ENCODE results near the gene MAPK1.

MAPK1 gene

DNA sequence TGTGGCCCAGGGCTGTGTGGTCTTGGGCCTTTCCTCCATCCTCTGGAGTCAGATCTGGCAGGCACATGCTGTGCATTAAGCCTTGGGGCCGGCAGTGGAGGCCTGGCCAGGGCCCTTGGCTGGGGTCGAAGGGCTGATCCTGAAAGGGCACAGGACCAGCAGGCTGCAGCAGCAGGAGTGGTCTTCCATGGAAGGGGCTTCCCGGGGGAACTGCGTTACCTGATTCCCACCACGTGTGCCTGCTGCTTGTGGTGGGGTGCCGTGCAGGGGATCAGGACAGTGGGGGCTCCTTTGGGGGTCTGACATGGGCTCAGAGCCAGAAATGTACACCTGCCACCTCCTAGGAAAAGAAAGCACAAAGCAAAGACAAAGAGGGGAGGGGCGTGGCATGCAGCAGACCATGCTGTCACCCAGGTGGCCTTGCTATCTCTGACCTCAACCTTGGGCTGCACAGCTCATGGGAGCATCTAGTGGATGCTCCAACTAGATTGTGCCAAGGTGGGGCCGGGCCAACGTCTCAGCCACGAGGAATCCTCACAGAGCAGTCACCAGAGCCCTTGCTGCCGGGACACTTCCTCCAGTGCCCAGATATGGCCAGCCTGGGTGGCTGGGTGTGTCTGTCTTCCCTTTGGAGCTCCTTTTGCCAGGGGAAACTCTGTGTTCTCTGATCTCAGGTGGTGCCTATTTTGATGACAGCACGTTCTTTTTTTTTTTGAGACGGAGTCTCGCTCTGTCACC lies 113.9 kb downstream of the MAPK1 start:
- TF ChIP-seq ZNF629 (tag by site-specific recombination; IDR thresholded peaks at IDR 0.05): no peak
- peak; percentile 56 for TF ChIP-seq GLIS2 (tag by site-specific recombination; IDR thresholded peaks at IDR 0.05)
- TF ChIP-seq KLF9 (tag by site-specific recombination; IDR thresholded peaks at IDR 0.05; ENCODE audit: low read depth): 0 out of 2 replicates have a peak, but pooled peaks have one; percentile 37
- TF ChIP-seq GLIS1 (tag by site-specific recombination; IDR thresholded peaks at IDR 0.05): peak; percentile 68
- peaks cover 0 to 12% of the 10 kb centered on the region in 2 experiments; a peak in 1 of 3 replicates for H3K36me3 ChIP-seq (ENCODE audit: control insufficient read depth in 2 of 2, insufficient read depth in 1 of 2, low read length in 2 of 2)
- ChIA-PET CTCF (no interaction called here), POLR2A (interaction anchor here (1.6 kb wide), 1 partner anchor 17 kb away, joined by 5 read pairs; no protein-coding TSS in a partner anchor)
- no peak overlapping the region for H3K4me3 ChIP-seq (ENCODE audit: low read depth, low read length)
- no peak overlapping the region for H3K27ac ChIP-seq (ENCODE audit: extremely low read depth, low read depth, low read length)
- H3K9me3 ChIP-seq (ENCODE audit: control insufficient read depth, insufficient read depth, low read depth, low read length): no peaks in the 10 kb centered on the region
- no peaks in the 10 kb centered on the region for H3K4me1 ChIP-seq (ENCODE audit: control insufficient read depth, insufficient read depth, low read length)

DNA sequence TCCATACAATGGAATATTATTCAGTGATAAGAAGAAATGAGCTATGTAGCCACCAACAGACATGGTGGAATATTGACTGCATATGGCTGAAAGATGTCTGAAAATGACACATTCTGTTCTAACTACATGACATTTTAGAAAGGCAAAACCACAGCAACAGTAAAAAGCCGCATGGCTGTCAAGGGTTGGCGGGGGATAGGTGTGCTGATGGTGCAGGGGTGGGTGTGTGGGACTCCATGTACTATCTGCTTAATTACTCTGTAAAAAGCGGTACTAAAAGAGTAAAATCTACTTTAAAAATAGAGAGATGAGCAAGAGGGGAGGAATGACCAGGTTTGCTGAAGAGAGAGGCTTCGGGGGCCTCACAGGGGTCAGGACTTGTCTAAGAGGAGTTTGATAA lies 115.2 kb downstream of the MAPK1 start:
- ChIA-PET CTCF (interaction anchor here (0.6 kb wide), 2 partner anchors 26 to 184 kb away, joined by 3 to 6 read pairs; no protein-coding TSS in a partner anchor), POLR2A (no interaction called here)
- TF ChIP-seq ZBTB1 (tag by site-specific recombination; IDR thresholded peaks at IDR 0.05) (no peak), ZNF776 (tag by site-specific recombination; IDR thresholded peaks at IDR 0.05; ENCODE audit: borderline replicate concordance) (no peak), GLIS1 (tag by site-specific recombination; IDR thresholded peaks at IDR 0.05) (no peak), OSR2 (tag by site-specific recombination; IDR thresholded peaks at IDR 0.05) (no peak)
- TF ChIP-seq, protein P1, sequence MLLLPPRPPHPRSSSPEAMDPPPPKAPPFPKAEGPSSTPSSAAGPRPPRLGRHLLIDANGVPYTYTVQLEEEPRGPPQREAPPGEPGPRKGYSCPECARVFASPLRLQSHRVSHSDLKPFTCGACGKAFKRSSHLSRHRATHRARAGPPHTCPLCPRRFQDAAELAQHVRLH (tag by site-specific recombination; IDR thresholded peaks at IDR 0.05): no peak
- TF ChIP-seq, protein P2, sequence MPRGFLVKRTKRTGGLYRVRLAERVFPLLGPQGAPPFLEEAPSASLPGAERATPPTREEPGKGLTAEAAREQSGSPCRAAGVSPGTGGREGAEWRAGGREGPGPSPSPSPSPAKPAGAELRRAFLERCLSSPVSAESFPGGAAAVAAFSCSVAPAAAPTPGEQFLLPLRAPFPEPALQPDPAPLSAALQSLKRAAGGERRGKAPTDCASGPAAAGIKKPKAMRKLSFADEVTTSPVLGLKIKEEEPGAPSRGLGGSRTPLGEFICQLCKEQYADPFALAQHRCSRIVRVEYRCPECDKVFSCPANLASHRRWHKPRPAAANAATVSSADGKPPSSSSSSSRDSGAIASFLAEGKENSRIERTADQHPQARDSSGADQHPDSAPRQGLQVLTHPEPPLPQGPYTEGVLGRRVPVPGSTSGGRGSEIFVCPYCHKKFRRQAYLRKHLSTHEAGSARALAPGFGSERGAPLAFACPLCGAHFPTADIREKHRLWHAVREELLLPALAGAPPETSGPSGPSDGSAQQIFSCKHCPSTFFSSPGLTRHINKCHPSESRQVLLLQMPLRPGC (tag by site-specific recombination; IDR thresholded peaks at IDR 0.05): no peak
- Histone ChIP-seq H3K27ac (ENCODE audit: extremely low read depth, low read depth, low read length) (no peak overlapping the region), H3K4me3 (ENCODE audit: low read depth, low read length) (no peak overlapping the region), H3K4me1 (ENCODE audit: control insufficient read depth, insufficient read depth, low read length) (no peaks in the 10 kb centered on the region), H3K9me3 (ENCODE audit: control insufficient read depth, insufficient read depth, low read depth, low read length) (no peaks in the 10 kb centered on the region), H3K36me3 (ENCODE audit: control insufficient read depth in 2 of 2, insufficient read depth in 1 of 2, low read length in 2 of 2) (peaks cover 0 to 3% of the 10 kb centered on the region in 2 experiments; a peak in 1 of 3 replicates)

DNA sequence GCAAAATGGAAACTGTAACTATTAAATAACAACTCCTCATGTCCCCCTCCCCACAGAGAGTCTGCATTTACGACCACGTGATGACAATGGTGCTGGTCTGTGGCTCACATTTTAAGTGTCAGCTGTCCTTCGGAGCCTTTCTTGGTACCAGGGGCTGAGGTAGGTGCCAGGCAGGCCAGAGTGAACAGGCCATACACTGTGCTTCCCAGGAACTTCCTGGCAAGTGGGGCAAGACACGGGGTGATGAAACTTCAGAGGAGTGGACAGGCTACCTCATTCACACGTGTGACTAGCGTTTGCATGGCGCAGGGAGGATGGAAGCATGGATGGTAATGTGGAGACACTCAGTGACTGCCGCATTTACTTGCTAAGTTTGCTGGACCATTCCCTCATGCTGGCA lies 121.5 kb downstream of the MAPK1 start:
- CTCF ChIA-PET: no interaction called here
- POLR2A ChIA-PET: no interaction called here
- TF ChIP-seq ZNF596 (tag by site-specific recombination; IDR thresholded peaks at IDR 0.05) (no peak), ZNF521 (tag by site-specific recombination; IDR thresholded peaks at IDR 0.05) (no peak), ZXDB (tag by site-specific recombination; IDR thresholded peaks at IDR 0.05) (no peak), ZNF423 (tag by site-specific recombination; IDR thresholded peaks at IDR 0.05) (no peak), ZFP41 (tag by site-specific recombination; IDR thresholded peaks at IDR 0.05; ENCODE audit: borderline replicate concordance) (no peak), ZNF394 (tag by site-specific recombination; IDR thresholded peaks at IDR 0.05; ENCODE audit: borderline replicate concordance) (no peak), ZNF341 (tag by site-specific recombination; IDR thresholded peaks at IDR 0.05; ENCODE audit: low read depth) (no peak)
- TF ChIP-seq, protein P3, sequence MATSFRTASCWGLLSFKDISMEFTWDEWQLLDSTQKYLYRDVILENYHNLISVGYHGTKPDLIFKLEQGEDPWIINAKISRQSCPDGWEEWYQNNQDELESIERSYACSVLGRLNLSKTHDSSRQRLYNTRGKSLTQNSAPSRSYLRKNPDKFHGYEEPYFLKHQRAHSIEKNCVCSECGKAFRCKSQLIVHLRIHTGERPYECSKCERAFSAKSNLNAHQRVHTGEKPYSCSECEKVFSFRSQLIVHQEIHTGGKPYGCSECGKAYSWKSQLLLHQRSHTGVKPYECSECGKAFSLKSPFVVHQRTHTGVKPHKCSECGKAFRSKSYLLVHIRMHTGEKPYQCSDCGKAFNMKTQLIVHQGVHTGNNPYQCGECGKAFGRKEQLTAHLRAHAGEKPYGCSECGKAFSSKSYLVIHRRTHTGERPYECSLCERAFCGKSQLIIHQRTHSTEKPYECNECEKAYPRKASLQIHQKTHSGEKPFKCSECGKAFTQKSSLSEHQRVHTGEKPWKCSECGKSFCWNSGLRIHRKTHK (tag by site-specific recombination; IDR thresholded peaks at IDR 0.05): no peak
- TF ChIP-seq, protein P4, sequence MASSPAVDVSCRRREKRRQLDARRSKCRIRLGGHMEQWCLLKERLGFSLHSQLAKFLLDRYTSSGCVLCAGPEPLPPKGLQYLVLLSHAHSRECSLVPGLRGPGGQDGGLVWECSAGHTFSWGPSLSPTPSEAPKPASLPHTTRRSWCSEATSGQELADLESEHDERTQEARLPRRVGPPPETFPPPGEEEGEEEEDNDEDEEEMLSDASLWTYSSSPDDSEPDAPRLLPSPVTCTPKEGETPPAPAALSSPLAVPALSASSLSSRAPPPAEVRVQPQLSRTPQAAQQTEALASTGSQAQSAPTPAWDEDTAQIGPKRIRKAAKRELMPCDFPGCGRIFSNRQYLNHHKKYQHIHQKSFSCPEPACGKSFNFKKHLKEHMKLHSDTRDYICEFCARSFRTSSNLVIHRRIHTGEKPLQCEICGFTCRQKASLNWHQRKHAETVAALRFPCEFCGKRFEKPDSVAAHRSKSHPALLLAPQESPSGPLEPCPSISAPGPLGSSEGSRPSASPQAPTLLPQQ (tag by site-specific recombination; IDR thresholded peaks at IDR 0.05): no peak
- TF ChIP-seq, protein P5, sequence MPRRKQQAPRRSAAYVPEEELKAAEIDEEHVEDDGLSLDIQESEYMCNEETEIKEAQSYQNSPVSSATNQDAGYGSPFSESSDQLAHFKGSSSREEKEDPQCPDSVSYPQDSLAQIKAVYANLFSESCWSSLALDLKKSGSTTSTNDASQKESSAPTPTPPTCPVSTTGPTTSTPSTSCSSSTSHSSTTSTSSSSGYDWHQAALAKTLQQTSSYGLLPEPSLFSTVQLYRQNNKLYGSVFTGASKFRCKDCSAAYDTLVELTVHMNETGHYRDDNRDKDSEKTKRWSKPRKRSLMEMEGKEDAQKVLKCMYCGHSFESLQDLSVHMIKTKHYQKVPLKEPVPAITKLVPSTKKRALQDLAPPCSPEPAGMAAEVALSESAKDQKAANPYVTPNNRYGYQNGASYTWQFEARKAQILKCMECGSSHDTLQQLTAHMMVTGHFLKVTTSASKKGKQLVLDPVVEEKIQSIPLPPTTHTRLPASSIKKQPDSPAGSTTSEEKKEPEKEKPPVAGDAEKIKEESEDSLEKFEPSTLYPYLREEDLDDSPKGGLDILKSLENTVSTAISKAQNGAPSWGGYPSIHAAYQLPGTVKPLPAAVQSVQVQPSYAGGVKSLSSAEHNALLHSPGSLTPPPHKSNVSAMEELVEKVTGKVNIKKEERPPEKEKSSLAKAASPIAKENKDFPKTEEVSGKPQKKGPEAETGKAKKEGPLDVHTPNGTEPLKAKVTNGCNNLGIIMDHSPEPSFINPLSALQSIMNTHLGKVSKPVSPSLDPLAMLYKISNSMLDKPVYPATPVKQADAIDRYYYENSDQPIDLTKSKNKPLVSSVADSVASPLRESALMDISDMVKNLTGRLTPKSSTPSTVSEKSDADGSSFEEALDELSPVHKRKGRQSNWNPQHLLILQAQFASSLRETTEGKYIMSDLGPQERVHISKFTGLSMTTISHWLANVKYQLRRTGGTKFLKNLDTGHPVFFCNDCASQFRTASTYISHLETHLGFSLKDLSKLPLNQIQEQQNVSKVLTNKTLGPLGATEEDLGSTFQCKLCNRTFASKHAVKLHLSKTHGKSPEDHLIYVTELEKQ (tag by site-specific recombination; IDR thresholded peaks at IDR 0.05; ENCODE audit: borderline replicate concordance): no peak
- TF ChIP-seq, protein P6, sequence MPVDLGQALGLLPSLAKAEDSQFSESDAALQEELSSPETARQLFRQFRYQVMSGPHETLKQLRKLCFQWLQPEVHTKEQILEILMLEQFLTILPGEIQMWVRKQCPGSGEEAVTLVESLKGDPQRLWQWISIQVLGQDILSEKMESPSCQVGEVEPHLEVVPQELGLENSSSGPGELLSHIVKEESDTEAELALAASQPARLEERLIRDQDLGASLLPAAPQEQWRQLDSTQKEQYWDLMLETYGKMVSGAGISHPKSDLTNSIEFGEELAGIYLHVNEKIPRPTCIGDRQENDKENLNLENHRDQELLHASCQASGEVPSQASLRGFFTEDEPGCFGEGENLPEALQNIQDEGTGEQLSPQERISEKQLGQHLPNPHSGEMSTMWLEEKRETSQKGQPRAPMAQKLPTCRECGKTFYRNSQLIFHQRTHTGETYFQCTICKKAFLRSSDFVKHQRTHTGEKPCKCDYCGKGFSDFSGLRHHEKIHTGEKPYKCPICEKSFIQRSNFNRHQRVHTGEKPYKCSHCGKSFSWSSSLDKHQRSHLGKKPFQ (tag by site-specific recombination; IDR thresholded peaks at IDR 0.05): no peak

More for the DNA sequence above, 121.5 kb downstream of the MAPK1 start:
- Histone ChIP-seq H3K27ac (ENCODE audit: extremely low read depth, low read depth, low read length) (no peak overlapping the region), H3K9me3 (ENCODE audit: control insufficient read depth, insufficient read depth, low read depth, low read length) (no peaks in the 10 kb centered on the region), H3K4me1 (ENCODE audit: control insufficient read depth, insufficient read depth, low read length) (no peaks in the 10 kb centered on the region), H3K4me3 (ENCODE audit: low read depth, low read length) (no peak overlapping the region), H3K36me3 (ENCODE audit: control insufficient read depth in 2 of 2, insufficient read depth in 1 of 2, low read length in 2 of 2) (no peaks in the 10 kb centered on the region)

All from HEK293 (cell line).